Measurements from ENCODE around the gene TRIM63. TPM values are rescaled to one million over a fixed set of nuclear protein-coding genes. Genes with fewer than 3 reads are reported as not detected.

Gene TRIM63
- total and polyA plus RNA-seq, 2 experiments from 2014 or later = 29.4 to 32.8 TPM

DNA sequence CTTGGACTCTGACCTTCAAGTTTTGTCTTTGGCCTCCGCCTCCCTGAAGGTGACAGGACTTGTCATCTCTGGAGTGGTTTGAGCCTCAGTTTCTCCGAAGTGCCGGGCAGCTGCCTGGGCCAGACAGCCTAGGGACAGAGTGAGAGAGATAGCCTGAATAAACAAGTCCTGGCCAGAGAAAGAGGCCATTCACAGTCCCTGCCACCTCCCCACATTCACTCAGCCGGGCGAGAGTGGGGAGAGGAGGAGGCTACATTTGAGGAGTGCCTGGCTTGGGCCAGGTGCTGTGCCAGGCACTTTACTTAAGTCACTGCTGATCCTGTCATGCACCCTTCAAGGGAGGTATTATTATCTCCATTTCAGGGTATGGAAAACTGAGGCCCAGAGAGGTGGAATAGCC, 42.4 kb downstream of the TRIM63 start:
- Histone ChIP-seq H3K36me3 (no peaks in the 10 kb centered on the region), H3K9me3 (ENCODE audit: low read depth) (no peaks in the 10 kb centered on the region), H3K27ac (no peak overlapping the region), H3K4me1 (ENCODE audit: low read depth) (peaks cover 26% of the 10 kb centered on the region), H3K27me3 (no peaks in the 10 kb centered on the region), H3K4me3 (no peak overlapping the region)
- TF ChIP-seq, protein P1, sequence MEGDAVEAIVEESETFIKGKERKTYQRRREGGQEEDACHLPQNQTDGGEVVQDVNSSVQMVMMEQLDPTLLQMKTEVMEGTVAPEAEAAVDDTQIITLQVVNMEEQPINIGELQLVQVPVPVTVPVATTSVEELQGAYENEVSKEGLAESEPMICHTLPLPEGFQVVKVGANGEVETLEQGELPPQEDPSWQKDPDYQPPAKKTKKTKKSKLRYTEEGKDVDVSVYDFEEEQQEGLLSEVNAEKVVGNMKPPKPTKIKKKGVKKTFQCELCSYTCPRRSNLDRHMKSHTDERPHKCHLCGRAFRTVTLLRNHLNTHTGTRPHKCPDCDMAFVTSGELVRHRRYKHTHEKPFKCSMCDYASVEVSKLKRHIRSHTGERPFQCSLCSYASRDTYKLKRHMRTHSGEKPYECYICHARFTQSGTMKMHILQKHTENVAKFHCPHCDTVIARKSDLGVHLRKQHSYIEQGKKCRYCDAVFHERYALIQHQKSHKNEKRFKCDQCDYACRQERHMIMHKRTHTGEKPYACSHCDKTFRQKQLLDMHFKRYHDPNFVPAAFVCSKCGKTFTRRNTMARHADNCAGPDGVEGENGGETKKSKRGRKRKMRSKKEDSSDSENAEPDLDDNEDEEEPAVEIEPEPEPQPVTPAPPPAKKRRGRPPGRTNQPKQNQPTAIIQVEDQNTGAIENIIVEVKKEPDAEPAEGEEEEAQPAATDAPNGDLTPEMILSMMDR (IDR thresholded peaks at IDR 0.05; ENCODE audit: low read depth, low read length) = no peak
- DNase-seq (ENCODE audit: low read depth in 1 of 2, low spot score in 1 of 2) = no peak

DNA sequence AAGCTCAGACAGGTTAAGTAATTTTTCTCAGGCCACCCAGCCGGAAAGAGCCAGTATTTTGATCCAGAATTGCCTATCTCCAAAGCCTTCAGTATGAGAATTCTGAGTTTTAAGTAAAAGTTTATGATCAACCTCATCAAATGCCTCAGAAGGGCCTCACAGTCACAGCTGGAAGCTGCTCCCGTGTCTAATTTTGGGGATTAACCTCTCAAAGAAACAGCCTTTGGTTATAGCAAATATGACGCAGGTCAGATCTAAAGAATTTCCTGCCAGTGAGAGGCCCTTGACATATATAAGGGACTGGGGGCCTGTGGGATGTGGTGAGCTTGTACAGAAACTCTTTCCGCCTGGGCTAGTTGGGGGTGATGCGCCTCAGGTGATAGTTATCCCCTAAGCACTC, 43.6 kb downstream of the TRIM63 start:
- H3K27ac ChIP-seq = no peak overlapping the region
- H3K36me3 ChIP-seq = no peaks in the 10 kb centered on the region
- H3K4me3 ChIP-seq = no peak overlapping the region
- H3K27me3 ChIP-seq = no peaks in the 10 kb centered on the region
- H3K4me1 ChIP-seq (ENCODE audit: low read depth) = peaks cover 26% of the 10 kb centered on the region
- TF ChIP-seq, protein P1 (IDR thresholded peaks at IDR 0.05; ENCODE audit: low read depth, low read length) = no peak
- no peak for DNase-seq (ENCODE audit: low read depth in 1 of 2, low spot score in 1 of 2)
- H3K9me3 ChIP-seq (ENCODE audit: low read depth) = no peaks in the 10 kb centered on the region

DNA sequence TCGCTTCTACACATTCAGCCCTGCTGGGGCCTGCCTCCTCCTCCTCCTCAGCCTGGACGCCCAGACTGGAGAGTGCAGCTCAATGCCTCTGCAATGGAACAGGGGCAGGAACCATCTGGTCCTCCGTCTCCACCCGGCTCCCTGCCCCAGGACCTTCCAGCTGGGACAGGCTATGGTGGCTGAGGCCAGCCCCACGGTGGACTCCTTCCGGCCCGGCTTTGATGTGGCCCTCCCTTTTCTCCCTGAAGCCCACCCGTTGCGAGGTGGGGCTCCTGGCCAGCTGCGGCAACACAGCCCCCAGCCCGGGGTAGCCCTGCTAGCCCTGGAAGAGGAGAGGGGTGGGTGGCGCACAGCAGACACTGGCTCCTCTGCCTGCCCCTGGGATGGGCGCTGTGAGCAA, 44.4 kb downstream of the TRIM63 start:
- H3K27me3 ChIP-seq = no peaks in the 10 kb centered on the region
- H3K4me3 ChIP-seq = no peak overlapping the region
- DNase-seq (ENCODE audit: low read depth in 1 of 2, low spot score in 1 of 2) = no peak
- H3K36me3 ChIP-seq = no peaks in the 10 kb centered on the region
- no peaks in the 10 kb centered on the region for H3K9me3 ChIP-seq (ENCODE audit: low read depth)
- peak overlapping the region; percentile 83 for H3K27ac ChIP-seq
- peaks cover 28% of the 10 kb centered on the region for H3K4me1 ChIP-seq (ENCODE audit: low read depth)
- TF ChIP-seq, protein P1 (IDR thresholded peaks at IDR 0.05; ENCODE audit: low read depth, low read length) = no peak

DNA sequence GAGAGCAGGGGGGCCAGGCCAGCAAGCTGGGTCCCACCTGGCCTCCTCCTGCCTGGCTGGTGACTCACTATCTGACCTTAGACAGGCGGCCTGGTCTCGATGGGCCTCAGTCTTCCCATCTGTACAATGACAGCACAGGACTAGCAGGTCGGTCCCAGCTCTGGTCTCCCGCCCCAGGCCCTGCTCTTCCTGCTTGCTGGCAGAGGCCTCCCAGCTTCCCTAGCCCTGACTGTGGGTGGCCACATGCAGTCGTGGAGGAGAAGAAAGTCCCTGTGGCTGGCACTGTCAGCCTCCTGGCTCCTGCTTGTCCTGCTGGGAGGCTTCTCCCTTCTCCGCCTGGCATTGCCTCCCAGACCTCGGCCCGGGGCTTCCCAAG, 45.0 kb downstream of the TRIM63 start:
- H3K27ac ChIP-seq = peak overlapping the region; percentile 83
- H3K9me3 ChIP-seq (ENCODE audit: low read depth) = no peaks in the 10 kb centered on the region
- no peaks in the 10 kb centered on the region for H3K27me3 ChIP-seq
- DNase-seq (ENCODE audit: low read depth in 1 of 2, low spot score in 1 of 2) = no peak
- no peaks in the 10 kb centered on the region for H3K36me3 ChIP-seq
- no peak overlapping the region for H3K4me3 ChIP-seq
- TF ChIP-seq, protein P1 (IDR thresholded peaks at IDR 0.05; ENCODE audit: low read depth, low read length) = no peak
- peaks cover 34% of the 10 kb centered on the region for H3K4me1 ChIP-seq (ENCODE audit: low read depth)

DNA sequence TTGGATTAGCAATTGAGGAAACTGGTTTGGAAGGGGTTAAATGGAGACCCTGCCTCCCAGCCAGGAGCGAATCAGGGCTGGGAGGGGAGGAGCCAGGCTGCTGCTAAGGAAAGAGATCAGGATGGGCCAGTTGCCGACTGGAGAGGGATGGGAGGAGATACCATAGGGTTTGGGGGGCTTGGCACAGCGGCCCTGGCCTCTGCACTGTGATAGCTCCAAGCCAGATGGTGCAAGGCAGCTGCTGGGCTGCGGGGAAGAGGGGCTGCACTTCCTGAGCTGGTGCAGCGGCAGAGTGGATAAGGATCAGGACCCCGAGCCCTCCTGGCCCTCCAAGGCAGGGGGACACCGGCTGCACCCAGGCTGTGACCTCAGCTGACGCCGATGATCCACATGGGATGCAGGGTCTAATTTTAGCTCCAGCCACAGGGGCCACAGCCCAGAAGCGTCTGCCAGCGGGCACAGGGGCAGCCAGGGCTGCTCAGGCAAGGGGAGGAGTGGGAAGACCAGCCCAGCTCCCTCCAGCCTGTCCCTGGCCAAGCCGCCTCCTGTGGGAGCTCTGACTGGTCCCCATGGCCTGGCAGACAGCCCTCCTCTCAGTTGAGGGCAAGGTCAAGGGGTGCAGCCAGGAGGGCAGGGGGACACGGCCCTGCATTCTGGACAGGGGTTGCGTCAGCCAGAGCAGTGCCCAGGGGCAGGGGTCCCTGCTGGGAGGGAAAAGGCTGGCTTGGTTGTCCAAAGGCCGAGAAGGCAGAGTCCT, 45.6 kb downstream of the TRIM63 start, which contains the start of gene EXTL1:
Gene EXTL1 (plus strand): TSS at position 129 of the 757 bp plus-strand sequence. CDS start 872 bp downstream, outside the sequence.
- Histone ChIP-seq H3K27me3 (no peaks in the 10 kb centered on the region), H3K4me3 (peak within 1 kb of the TSS; percentile 17), H3K36me3 (no peaks in the 10 kb centered on the region), H3K4me1 (ENCODE audit: low read depth) (peaks cover 40% of the 10 kb centered on the region), H3K9me3 (ENCODE audit: low read depth) (no peaks in the 10 kb centered on the region), H3K27ac (peak within 1 kb of the TSS; percentile 83)
- TF ChIP-seq, protein P1 (IDR thresholded peaks at IDR 0.05; ENCODE audit: low read depth, low read length) = no peak
- DNase-seq (ENCODE audit: low read depth in 1 of 2, low spot score in 1 of 2) = peak; percentile 46 to 86
